GM21786 (cell line): Measurements from ENCODE around the gene ANXA1.

ENCODE experiments used
- ATAC-seq: cut with Tn5 transposase; IDR thresholded peaks from one replicate; pipeline ENCODE4 v1.9.1; 2021; ENCODE audit not compliant: unreplicated experiment

Gene ANXA1

GRCh38 chr9:73137914-73138313, 13.8 kb upstream of the ANXA1 start:
- no peak for ATAC-seq

- ATAC-seq: no peak
Observed at GRCh38 chr9:73138516-73138915, 13.1 kb upstream of the ANXA1 start.

- no peak for ATAC-seq
Observed at GRCh38 chr9:73141282-73141681, 10.4 kb upstream of the ANXA1 start.

GRCh38 chr9:73143711-73144328, 7.8 kb upstream of the ANXA1 start:
- ATAC-seq: no peak

- no peak for ATAC-seq
Observed at GRCh38 chr9:73146111-73146815, 5.4 kb upstream of the ANXA1 start.

GRCh38 chr9:73148447-73148937, 3.2 kb upstream of the ANXA1 start:
- no peak for ATAC-seq

- ATAC-seq: peak; percentile 67
Observed at GRCh38 chr9:73149371-73150067, 2.1 kb upstream of the ANXA1 start.

- ATAC-seq: no peak
Observed at GRCh38 chr9:73152543-73152844, 829 bp downstream of the ANXA1 start.

- ATAC-seq: peak; percentile 64
Observed at GRCh38 chr9:73152953-73153352, 1.3 kb downstream of the ANXA1 start.

GRCh38 chr9:73153793-73154227, 2.1 kb downstream of the ANXA1 start:
- ATAC-seq: no peak

GRCh38 chr9:73154271-73154670, 2.6 kb downstream of the ANXA1 start:
- ATAC-seq: no peak

GRCh38 chr9:73154722-73155121, 3.1 kb downstream of the ANXA1 start:
- no peak for ATAC-seq

- no peak for ATAC-seq
Observed at GRCh38 chr9:73155377-73155776, 3.7 kb downstream of the ANXA1 start.

- ATAC-seq: no peak
Observed at GRCh38 chr9:73155968-73156864, 4.6 kb downstream of the ANXA1 start.

GRCh38 chr9:73156865-73157187, 5.2 kb downstream of the ANXA1 start:
- no peak for ATAC-seq

GRCh38 chr9:73157811-73158210, 6.1 kb downstream of the ANXA1 start:
- no peak for ATAC-seq

GRCh38 chr9:73158723-73159122, 7.1 kb downstream of the ANXA1 start:
- no peak for ATAC-seq

- ATAC-seq: no peak
Observed at GRCh38 chr9:73160868-73161267, 9.2 kb downstream of the ANXA1 start.

- no peak for ATAC-seq
Observed at GRCh38 chr9:73162987-73163768, 11.5 kb downstream of the ANXA1 start.

GRCh38 chr9:73165911-73166310, 14.2 kb downstream of the ANXA1 start:
- ATAC-seq: no peak

- ATAC-seq: no peak
Observed at GRCh38 chr9:73166468-73166867, 14.8 kb downstream of the ANXA1 start.
